GM23248 (cell line): Measurements from ENCODE around the gene ZFPM1.

Source experiments
- EZH2 ChIP-seq: fragments of 200-600 bp; sonication (generic); IDR thresholded peaks from 2 replicates; pipeline ENCODE4 v1.6.1; 2018; ENCODE audit warnings: antibody characterized with exemption, mild to moderate bottlenecking; ENCODE audit not compliant: insufficient read depth, poor library complexity, severe bottlenecking
- EZH2phosphoT487 ChIP-seq: fragments of 200-600 bp; sonication (generic); IDR thresholded peaks from 2 replicates; pipeline ENCODE4 v1.6.1; 2018; ENCODE audit warnings: antibody characterized with exemption, moderate library complexity, mild to moderate bottlenecking, low read depth; ENCODE audit not compliant: insufficient read depth

DNA sequence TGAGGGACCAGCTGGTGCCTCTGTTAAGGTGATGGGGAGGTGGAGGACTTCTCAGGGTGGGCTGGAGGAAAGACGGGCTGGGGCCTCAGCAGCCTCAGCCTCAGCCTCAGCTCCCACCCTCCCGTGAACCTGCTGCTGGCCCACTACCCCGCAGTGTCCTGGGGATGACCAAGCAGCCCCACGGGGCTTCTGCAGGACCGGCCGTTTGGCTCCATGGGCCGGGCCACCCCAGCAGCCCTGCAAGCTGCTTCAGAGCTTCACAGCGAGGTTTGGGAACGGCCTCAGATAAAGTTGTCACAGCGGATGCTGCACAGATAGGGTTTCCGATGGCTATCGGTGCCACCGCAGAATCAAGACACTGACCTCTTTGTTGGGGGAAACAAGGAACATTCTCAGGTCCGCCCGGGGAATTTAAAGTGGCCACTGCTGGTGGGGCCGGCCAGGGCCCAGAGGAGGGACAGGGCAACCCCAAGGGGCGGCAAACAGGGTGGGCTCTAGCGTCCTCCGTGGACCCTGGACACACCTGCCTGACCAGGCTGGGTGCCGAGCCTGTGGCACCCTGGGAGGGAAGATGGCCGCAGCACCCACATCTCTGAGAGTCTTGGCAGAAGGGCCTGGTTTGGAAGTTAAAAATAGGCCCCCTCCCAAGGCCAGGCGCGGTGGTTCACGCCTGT, 69.3 kb downstream of the ZFPM1 start:
- TF ChIP-seq EZH2 = no peak
- TF ChIP-seq EZH2phosphoT487 = no peak
